SK-N-SH (cell line): ENCODE measurements around the gene GRK5. TPM values are rescaled to one million over a fixed set of nuclear protein-coding genes. Genes with fewer than 3 reads are reported as not detected.
"Not testable (repeated sequence)": the region's sequence is repeated elsewhere in the genome, so short reads cannot be mapped to it uniquely, and the experiment has no call there.

Source experiments
- CTCF ChIA-PET: fragments of 300-600, 350-600 bp; formaldehyde crosslinking; extraction: SDS; loops from one replicate; lab custom pipeline; 2021; lab: Yijun Ruan, JAX
- POLR2A ChIA-PET: fragments of 350-600 bp; sonication (Branson Sonifier 250); formaldehyde crosslinking; extraction: SDS; loops from one replicate; lab custom pipeline; 2020; ENCODE audit warnings: antibody characterized with exemption, inconsistent platforms; lab: Yijun Ruan, JAX
- DNase-seq: peaks from one replicate; pipeline ENCODE4 v3.0.0; 2012
- H2AFZ ChIP-seq: fragments of 200-600 bp; sonication (generic); 2 replicates; pipeline ENCODE4 v1.8.1; 2016; ENCODE audit warnings: antibody characterized with exemption, mild to moderate bottlenecking, low read depth
- H3F3A ChIP-seq: fragments of 200-600 bp; sonication (generic); replicated peaks from 2 replicates; pipeline ENCODE3; 2016; ENCODE audit warnings: antibody characterized with exemption, mild to moderate bottlenecking; ENCODE audit not compliant: insufficient read depth
- H3K27ac ChIP-seq, 2 experiments: fragments of 200-500 bp in 1 of 2; fragments of 200-600 bp in 1 of 2; sonication (Bioruptor generic) in 1 of 2; sonication (generic), shearing (Covaris generic) in 1 of 2; 2 replicates each; pipeline versions ENCODE4 v1.5.1 to v1.6.1; 2014 to 2016; ENCODE audit warnings: low read depth in 2 of 2, inconsistent platforms in 1 of 2, low read length in 1 of 2, mild to moderate bottlenecking in 1 of 2, mixed read lengths in 1 of 2
- H3K27me3 ChIP-seq: fragments of 200-600 bp; sonication (generic), shearing (Covaris generic); 2 replicates; pipeline ENCODE4 v1.6.1; 2016; ENCODE audit warnings: mixed run types; ENCODE audit not compliant: insufficient read depth
- H3K36me3 ChIP-seq, 2 experiments: fragments of 200-500 bp in 1 of 2; fragments of 200-600 bp in 1 of 2; sonication (Bioruptor generic) in 1 of 2; sonication (generic) in 1 of 2; replicated peaks in 1 of 2; 2 replicates each; pipeline versions ENCODE3 to v1.5.1; 2014 to 2016; ENCODE audit warnings: low read length in 1 of 2, mild to moderate bottlenecking in 1 of 2; ENCODE audit not compliant: insufficient read depth in 2 of 2, control insufficient read depth in 1 of 2
- H3K4me1 ChIP-seq, 2 experiments: fragments of 200-500 bp in 1 of 2; fragments of 200-600 bp in 1 of 2; sonication (Bioruptor generic) in 1 of 2; sonication (generic), shearing (Covaris generic) in 1 of 2; 2 replicates each; pipeline versions ENCODE4 v1.5.1 to v1.6.1; 2014 to 2016; ENCODE audit warnings: low read depth in 1 of 2, low read length in 1 of 2, mixed run types in 1 of 2; ENCODE audit not compliant: insufficient read depth in 2 of 2, control insufficient read depth in 1 of 2
- H3K4me2 ChIP-seq: fragments of 200-600 bp; sonication (generic), shearing (Covaris generic); 2 replicates; pipeline ENCODE4 v1.6.1; 2017; ENCODE audit warnings: mixed run types
- H3K4me3 ChIP-seq, 2 experiments: fragments of 200-500 bp in 1 of 2; fragments of 200-600 bp in 1 of 2; sonication (Bioruptor generic) in 1 of 2; sonication (generic), shearing (Covaris generic) in 1 of 2; 2 replicates each; pipeline versions ENCODE4 v1.5.1 to v1.8.1; 2014 to 2016; ENCODE audit warnings: low read depth in 2 of 2, inconsistent platforms in 1 of 2, low read length in 1 of 2, mild to moderate bottlenecking in 1 of 2, mixed read lengths in 1 of 2, moderate library complexity in 1 of 2
- H3K79me2 ChIP-seq: fragments of 200-600 bp; sonication (generic); 2 replicates; pipeline ENCODE4 v1.8.1; 2017; ENCODE audit warnings: mild to moderate bottlenecking; ENCODE audit not compliant: insufficient read depth
- H3K9ac ChIP-seq: fragments of 200-600 bp; sonication (generic); 2 replicates; pipeline ENCODE4 v1.6.1; 2017; ENCODE audit warnings: mixed run types
- H3K9me2 ChIP-seq: fragments of 200-600 bp; sonication (generic); 2 replicates; pipeline ENCODE4 v1.6.1; 2017; ENCODE audit warnings: mixed run types
- H3K9me3 ChIP-seq: fragments of 200-600 bp; sonication (generic); 2 replicates; pipeline ENCODE4 v1.6.1; 2017; ENCODE audit warnings: mixed run types, mild to moderate bottlenecking, moderate library complexity
- H4K20me1 ChIP-seq: fragments of 200-600 bp; sonication (generic); 2 replicates; pipeline ENCODE4 v1.6.1; 2017; ENCODE audit warnings: mild to moderate bottlenecking, mixed run types; ENCODE audit not compliant: insufficient read depth
- ELF1 ChIP-seq: IDR thresholded peaks from 2 replicates; pipeline ENCODE4 v1.4.0; 2012
- FOXJ3 ChIP-seq: sonication (generic); formaldehyde crosslinking; IDR thresholded peaks from 2 replicates; pipeline ENCODE4 v1.5.1; 2020; ENCODE audit warnings: mild to moderate bottlenecking, missing genetic modification reagents
- MEF2A ChIP-seq: IDR thresholded peaks from 2 replicates; pipeline ENCODE4 v1.4.0; 2012; ENCODE audit warnings: low read depth, borderline replicate concordance
- POLR2AphosphoS5 ChIP-seq: IDR thresholded peaks from 2 replicates; pipeline ENCODE4 v1.6.1; 2012; ENCODE audit warnings: low read depth, low read length
- RXRA ChIP-seq: IDR thresholded peaks from 2 replicates; pipeline ENCODE4 v1.4.0; 2012; ENCODE audit warnings: low read depth, mild to moderate bottlenecking, borderline replicate concordance
- TAF1 ChIP-seq: IDR thresholded peaks from 2 replicates; pipeline ENCODE4 v1.6.1; 2012; ENCODE audit warnings: low read depth, mild to moderate bottlenecking, low read length, moderate library complexity, borderline replicate concordance
- YY1 ChIP-seq: IDR thresholded peaks from 2 replicates; pipeline ENCODE4 v1.4.0; 2012; ENCODE audit warnings: low read depth, mild to moderate bottlenecking
- WGBS: methylation state at CpG from one replicate; pipeline ENCODE4 v1.1.6; 2017; ENCODE audit warnings: low lambda C conversion rate; 5-methylcytosine and 5-hydroxymethylcytosine counted together
- polyA plus RNA-seq, 3 experiments: library from polyadenylated mRNA; depleted of rRNA; stranded (reverse); fragments of >200 nt; gene quantifications; 2 replicates each; pipeline ENCODE4 v1.2.3, GENCODE V29; 2012
- TF ChIP-seq, protein P1 (sequence below): IDR thresholded peaks from 2 replicates; pipeline ENCODE4 v1.6.1; 2012; ENCODE audit warnings: mild to moderate bottlenecking, low read depth, low read length, moderate library complexity
- TF ChIP-seq, protein P2 (sequence below): IDR thresholded peaks from 2 replicates; pipeline ENCODE4 v1.4.0; 2012; ENCODE audit warnings: low read depth, borderline replicate concordance

Gene GRK5
- polyA plus RNA-seq, 1 of the 3 experiments (the other 2 are of a cell fraction): 12.1 TPM

DNA sequence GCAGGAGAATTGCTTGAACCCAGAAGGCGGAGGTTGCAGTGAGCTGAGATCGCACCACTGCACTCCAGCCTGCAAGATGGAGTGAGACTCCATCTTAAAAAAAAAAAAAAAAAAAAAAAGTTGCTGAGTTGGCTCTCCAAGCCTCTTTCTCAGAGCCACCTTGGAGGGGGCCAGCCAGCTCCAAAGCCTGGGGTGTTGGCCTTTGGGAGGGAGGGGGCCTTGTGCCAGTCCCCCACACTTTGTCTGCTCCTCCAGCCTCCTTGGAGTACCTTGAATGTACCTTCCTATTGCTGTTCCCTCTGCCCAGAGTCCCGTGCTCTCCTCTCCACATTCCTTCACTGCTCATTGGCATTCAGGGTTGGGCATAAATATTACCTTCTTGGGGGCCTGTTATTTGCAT, 62.4 kb downstream of the GRK5 start (continued):
- TF ChIP-seq, protein P1, sequence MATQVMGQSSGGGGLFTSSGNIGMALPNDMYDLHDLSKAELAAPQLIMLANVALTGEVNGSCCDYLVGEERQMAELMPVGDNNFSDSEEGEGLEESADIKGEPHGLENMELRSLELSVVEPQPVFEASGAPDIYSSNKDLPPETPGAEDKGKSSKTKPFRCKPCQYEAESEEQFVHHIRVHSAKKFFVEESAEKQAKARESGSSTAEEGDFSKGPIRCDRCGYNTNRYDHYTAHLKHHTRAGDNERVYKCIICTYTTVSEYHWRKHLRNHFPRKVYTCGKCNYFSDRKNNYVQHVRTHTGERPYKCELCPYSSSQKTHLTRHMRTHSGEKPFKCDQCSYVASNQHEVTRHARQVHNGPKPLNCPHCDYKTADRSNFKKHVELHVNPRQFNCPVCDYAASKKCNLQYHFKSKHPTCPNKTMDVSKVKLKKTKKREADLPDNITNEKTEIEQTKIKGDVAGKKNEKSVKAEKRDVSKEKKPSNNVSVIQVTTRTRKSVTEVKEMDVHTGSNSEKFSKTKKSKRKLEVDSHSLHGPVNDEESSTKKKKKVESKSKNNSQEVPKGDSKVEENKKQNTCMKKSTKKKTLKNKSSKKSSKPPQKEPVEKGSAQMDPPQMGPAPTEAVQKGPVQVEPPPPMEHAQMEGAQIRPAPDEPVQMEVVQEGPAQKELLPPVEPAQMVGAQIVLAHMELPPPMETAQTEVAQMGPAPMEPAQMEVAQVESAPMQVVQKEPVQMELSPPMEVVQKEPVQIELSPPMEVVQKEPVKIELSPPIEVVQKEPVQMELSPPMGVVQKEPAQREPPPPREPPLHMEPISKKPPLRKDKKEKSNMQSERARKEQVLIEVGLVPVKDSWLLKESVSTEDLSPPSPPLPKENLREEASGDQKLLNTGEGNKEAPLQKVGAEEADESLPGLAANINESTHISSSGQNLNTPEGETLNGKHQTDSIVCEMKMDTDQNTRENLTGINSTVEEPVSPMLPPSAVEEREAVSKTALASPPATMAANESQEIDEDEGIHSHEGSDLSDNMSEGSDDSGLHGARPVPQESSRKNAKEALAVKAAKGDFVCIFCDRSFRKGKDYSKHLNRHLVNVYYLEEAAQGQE: no peak
- TF ChIP-seq TAF1 (no peak), MEF2A (no peak), YY1 (no peak), ELF1 (no peak)
- TF ChIP-seq, all 33 proteins: peak for 0

DNA sequence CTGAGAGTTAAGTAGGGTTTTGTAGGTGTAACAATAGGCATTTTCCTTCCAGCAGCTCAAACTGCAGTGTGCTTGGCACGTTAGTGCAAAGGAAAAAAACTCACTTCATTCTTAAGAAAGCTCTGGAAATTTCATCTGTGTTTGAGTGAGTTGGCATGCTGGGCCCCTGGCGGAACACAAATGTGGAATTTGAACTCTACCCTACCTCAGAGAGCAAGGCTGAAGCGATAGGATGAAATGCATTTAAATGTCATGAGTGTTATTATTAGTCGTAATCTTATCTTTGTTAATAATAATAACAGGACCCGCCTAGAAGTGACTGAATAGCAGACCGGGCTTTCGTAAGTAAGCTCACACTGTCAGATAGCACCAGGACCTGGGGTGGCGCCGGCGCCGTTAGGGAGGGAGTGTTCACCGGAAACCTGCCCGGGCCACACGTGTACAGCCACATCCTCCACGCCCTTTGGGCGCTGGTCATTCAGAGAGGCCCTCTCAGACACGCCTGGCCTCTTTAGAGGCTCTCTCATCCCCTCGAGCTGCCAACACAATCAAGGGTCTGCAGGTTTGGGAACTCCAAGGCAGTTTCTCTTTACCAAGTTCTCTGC, 63.5 kb downstream of the GRK5 start:
- H3K4me3 ChIP-seq: no peak overlapping the region
- H3K27me3 ChIP-seq: no peaks in the 10 kb centered on the region
- ChIA-PET CTCF (interaction anchor here (1.2 to 1.5 kb wide), 2 partner anchors 11 to 174 kb away, joined by 4 read pairs; no protein-coding TSS in a partner anchor), POLR2A (no interaction called here)
- no peaks in the 10 kb centered on the region for H3K79me2 ChIP-seq
- 81% methylated on average over 18 of the region's 18 CpGs for WGBS
- peak overlapping the region in 1 of 2 experiments; percentile 8; a peak in 1 of 4 replicates for H3K27ac ChIP-seq
- H3K9me2 ChIP-seq: no peaks in the 10 kb centered on the region
- peaks cover 24 to 33% of the 10 kb centered on the region in 2 experiments; a peak in 3 of 4 replicates for H3K4me1 ChIP-seq
- H3K4me2 ChIP-seq: peak overlapping the region; percentile 49
- TF ChIP-seq POLR2AphosphoS5 (no peak), FOXJ3 (CRISPR knock-in tag) (no peak), TAF1 (no peak), YY1 (no peak), RXRA (0 out of 2 replicates have a peak, but pooled peaks have one; percentile 6)
- TF ChIP-seq, protein P2, sequence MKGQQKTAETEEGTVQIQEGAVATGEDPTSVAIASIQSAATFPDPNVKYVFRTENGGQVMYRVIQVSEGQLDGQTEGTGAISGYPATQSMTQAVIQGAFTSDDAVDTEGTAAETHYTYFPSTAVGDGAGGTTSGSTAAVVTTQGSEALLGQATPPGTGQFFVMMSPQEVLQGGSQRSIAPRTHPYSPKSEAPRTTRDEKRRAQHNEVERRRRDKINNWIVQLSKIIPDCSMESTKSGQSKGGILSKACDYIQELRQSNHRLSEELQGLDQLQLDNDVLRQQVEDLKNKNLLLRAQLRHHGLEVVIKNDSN: no peak
- no peak for DNase-seq
- H3F3A ChIP-seq: no peaks in the 10 kb centered on the region
- H4K20me1 ChIP-seq: no peaks in the 10 kb centered on the region
- no peak overlapping the region for H2AFZ ChIP-seq
- no peaks in the 10 kb centered on the region for H3K9me3 ChIP-seq
- H3K9ac ChIP-seq: no peak overlapping the region
- no peaks in the 10 kb centered on the region for H3K36me3 ChIP-seq

DNA sequence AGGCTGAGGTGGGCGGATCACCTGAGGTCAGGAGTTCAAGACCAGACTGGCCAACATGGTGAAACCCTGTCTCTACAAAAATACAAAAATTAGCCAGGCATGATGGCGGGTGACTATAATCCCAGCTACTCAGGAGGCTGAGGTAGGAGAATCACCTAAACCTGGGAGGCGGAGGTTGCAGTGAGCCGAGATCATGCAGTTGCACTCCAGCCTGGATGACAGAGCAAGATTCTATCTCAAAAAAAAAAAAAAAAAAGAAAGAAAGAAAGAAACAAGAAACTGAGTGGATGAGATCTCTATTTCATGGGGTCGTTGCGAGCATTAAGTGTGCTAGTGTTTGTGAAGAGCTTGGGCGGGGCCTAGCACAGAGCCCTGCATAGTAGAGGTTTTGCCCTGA, 65.0 kb downstream of the GRK5 start:
- H3K27ac ChIP-seq, H3K9me3 ChIP-seq, H3K79me2 ChIP-seq, POLR2A ChIA-PET, H3K36me3 ChIP-seq, H3K4me3 ChIP-seq, H3K9ac ChIP-seq, DNase-seq, H4K20me1 ChIP-seq, H3K4me2 ChIP-seq, H3K9me2 ChIP-seq, H2AFZ ChIP-seq, H3F3A ChIP-seq, H3K27me3 ChIP-seq: not testable (repeated sequence)
- H3K4me1 ChIP-seq: peaks cover 24 to 33% of the 10 kb centered on the region in 2 experiments; a peak in 3 of 4 replicates
- 97% methylated on average over 7 of the region's 7 CpGs for WGBS
- CTCF ChIA-PET: interaction anchor here (2.3 kb wide), 1 partner anchor 63 kb away, joined by 7 read pairs; no protein-coding TSS in a partner anchor
